Measurements from ENCODE around the gene C9orf153. TPM values are rescaled to one million over a fixed set of nuclear protein-coding genes. Genes with fewer than 3 reads are reported as not detected.

The C9orf153 gene
- total and polyA plus RNA-seq, 4 donors, result 1.3 to 1.4 TPM; not detected in 2

- Histone ChIP-seq H3K4me3 (ENCODE audit: low read length in 2 of 2) (no peak overlapping the region), H3K9me3 (ENCODE audit: control insufficient read depth, low read length) (no peaks in the 10 kb centered on the region), H3K27me3 (ENCODE audit: control insufficient read depth in 1 of 2, insufficient read depth in 2 of 2, low read length in 1 of 2) (no peaks in the 10 kb centered on the region), H3K4me1 (ENCODE audit: control insufficient read depth in 1 of 2, insufficient read depth in 2 of 2, low read length in 2 of 2) (no peaks in the 10 kb centered on the region), H3K36me3 (ENCODE audit: control insufficient read depth in 1 of 2, insufficient read depth in 2 of 2, low read length in 1 of 2) (no peaks in the 10 kb centered on the region), H3K27ac (ENCODE audit: low read depth in 1 of 2, low read length in 2 of 2) (no peak overlapping the region)
- ATAC-seq (ENCODE audit: low FRiP score) (no peak), DNase-seq (no peak)
- WGBS, 2 donors, result 82 to 86% methylated on average over 6 of the region's 6 CpGs
- intact Hi-C loops (cut with DNase I), result no loop called here
These were observed 29.2 kb upstream of the C9orf153 start for GRCh38 chr9:86288499-86289198.

GRCh38 chr9:86287013-86287412, 27.6 kb upstream of the C9orf153 start:
- no peaks in the 10 kb centered on the region for H3K9me3 ChIP-seq (ENCODE audit: control insufficient read depth, low read length)
- ATAC-seq (ENCODE audit: low FRiP score), result no peak
- intact Hi-C loops (cut with DNase I), result no loop called here
- H3K27me3 ChIP-seq (ENCODE audit: control insufficient read depth in 1 of 2, insufficient read depth in 2 of 2, low read length in 1 of 2), result no peaks in the 10 kb centered on the region
- H3K4me3 ChIP-seq (ENCODE audit: low read length in 2 of 2), result no peak overlapping the region
- no peak overlapping the region for H3K27ac ChIP-seq (ENCODE audit: low read depth in 1 of 2, low read length in 2 of 2)
- WGBS, 2 donors, result 61 to 73% methylated on average over 7 of the region's 7 CpGs
- DNase-seq, result no peak
- H3K4me1 ChIP-seq (ENCODE audit: control insufficient read depth in 1 of 2, insufficient read depth in 2 of 2, low read length in 2 of 2), result no peaks in the 10 kb centered on the region
- H3K36me3 ChIP-seq (ENCODE audit: control insufficient read depth in 1 of 2, insufficient read depth in 2 of 2, low read length in 1 of 2), result no peaks in the 10 kb centered on the region

- ATAC-seq (ENCODE audit: low FRiP score) (no peak), DNase-seq (no peak)
- 53 to 70% methylated on average over 3 of the region's 3 CpGs for WGBS, 2 donors
These were observed 26.8 kb upstream of the C9orf153 start for GRCh38 chr9:86286278-86286677.

GRCh38 chr9:86285261-86285660, 25.8 kb upstream of the C9orf153 start:
- H3K27ac ChIP-seq (ENCODE audit: low read depth in 1 of 2, low read length in 2 of 2), result no peak overlapping the region
- WGBS, 2 donors, result 47 to 49% methylated on average over 2 of the region's 2 CpGs
- H3K4me3 ChIP-seq (ENCODE audit: low read length in 2 of 2), result no peak overlapping the region
- intact Hi-C loops (cut with DNase I), result no loop called here
- no peaks in the 10 kb centered on the region for H3K36me3 ChIP-seq (ENCODE audit: control insufficient read depth in 1 of 2, insufficient read depth in 2 of 2, low read length in 1 of 2)
- no peaks in the 10 kb centered on the region for H3K27me3 ChIP-seq (ENCODE audit: control insufficient read depth in 1 of 2, insufficient read depth in 2 of 2, low read length in 1 of 2)
- no peaks in the 10 kb centered on the region for H3K4me1 ChIP-seq (ENCODE audit: control insufficient read depth in 1 of 2, insufficient read depth in 2 of 2, low read length in 2 of 2)
- ATAC-seq (ENCODE audit: low FRiP score) (no peak), DNase-seq (no peak)
- H3K9me3 ChIP-seq (ENCODE audit: control insufficient read depth, low read length), result no peaks in the 10 kb centered on the region

More at GRCh38 chr9:86286278-86286677, 26.8 kb upstream of the C9orf153 start:
- Histone ChIP-seq H3K27me3 (ENCODE audit: control insufficient read depth in 1 of 2, insufficient read depth in 2 of 2, low read length in 1 of 2) (no peaks in the 10 kb centered on the region), H3K36me3 (ENCODE audit: control insufficient read depth in 1 of 2, insufficient read depth in 2 of 2, low read length in 1 of 2) (no peaks in the 10 kb centered on the region), H3K4me1 (ENCODE audit: control insufficient read depth in 1 of 2, insufficient read depth in 2 of 2, low read length in 2 of 2) (no peaks in the 10 kb centered on the region), H3K27ac (ENCODE audit: low read depth in 1 of 2, low read length in 2 of 2) (no peak overlapping the region), H3K4me3 (ENCODE audit: low read length in 2 of 2) (no peak overlapping the region), H3K9me3 (ENCODE audit: control insufficient read depth, low read length) (no peaks in the 10 kb centered on the region)
- intact Hi-C loops (cut with DNase I), result no loop called here

- no peaks in the 10 kb centered on the region for H3K36me3 ChIP-seq (ENCODE audit: control insufficient read depth in 1 of 2, insufficient read depth in 2 of 2, low read length in 1 of 2)
These were observed 23.6 kb upstream of the C9orf153 start for GRCh38 chr9:86282979-86283535.

GRCh38 chr9:86282077-86282978, 22.9 kb upstream of the C9orf153 start, which contains the start of gene ISCA1:
Gene ISCA1 (minus strand): TSS chr9:86282538. CDS start chr9:86282458, 80 bp downstream.
- WGBS, 2 donors, result 1% methylated on average over 90 to 101 of the region's 101 CpGs
- Histone ChIP-seq H3K4me1 (ENCODE audit: control insufficient read depth in 1 of 2, insufficient read depth in 2 of 2, low read length in 2 of 2) (no peaks in the 10 kb centered on the region), H3K36me3 (ENCODE audit: control insufficient read depth in 1 of 2, insufficient read depth in 2 of 2, low read length in 1 of 2) (no peaks in the 10 kb centered on the region), H3K27ac (ENCODE audit: low read depth in 1 of 2, low read length in 2 of 2) (peak within 1 kb of the TSS in 1 of 2 donors; percentile 72), H3K4me3 (ENCODE audit: low read length in 2 of 2) (peak within 1 kb of the TSS; percentile 57 to 68), H3K27me3 (ENCODE audit: control insufficient read depth in 1 of 2, insufficient read depth in 2 of 2, low read length in 1 of 2) (no peaks in the 10 kb centered on the region), H3K9me3 (ENCODE audit: control insufficient read depth, low read length) (no peaks in the 10 kb centered on the region)
- intact Hi-C loops (cut with DNase I), result loop anchor here in 1 of 2 donors (2.0 kb wide), 1 partner anchor 342 kb away; the partner anchor contains the start of gene NAA35
- ATAC-seq (ENCODE audit: low FRiP score) (peak; percentile 99), DNase-seq (peak; percentile 98 to 99)

More at GRCh38 chr9:86282979-86283535, 23.6 kb upstream of the C9orf153 start:
- intact Hi-C loops (cut with DNase I), result loop anchor here in 1 of 2 donors (2.0 kb wide), 1 partner anchor 342 kb away; the partner anchor contains the start of gene NAA35
- Histone ChIP-seq H3K9me3 (ENCODE audit: control insufficient read depth, low read length) (no peaks in the 10 kb centered on the region), H3K4me1 (ENCODE audit: control insufficient read depth in 1 of 2, insufficient read depth in 2 of 2, low read length in 2 of 2) (no peaks in the 10 kb centered on the region), H3K27me3 (ENCODE audit: control insufficient read depth in 1 of 2, insufficient read depth in 2 of 2, low read length in 1 of 2) (no peaks in the 10 kb centered on the region), H3K27ac (ENCODE audit: low read depth in 1 of 2, low read length in 2 of 2) (peak overlapping the region in 1 of 2 donors; percentile 43), H3K4me3 (ENCODE audit: low read length in 2 of 2) (peak overlapping the region; percentile 39 to 68)
- no peak for DNase-seq
- WGBS, 2 donors, result 15 to 16% methylated on average over 12 of the region's 12 CpGs
- ATAC-seq (ENCODE audit: low FRiP score), result peak; percentile 59

GRCh38 chr9:86281593-86282076, 22.2 kb upstream of the C9orf153 start:
- peak overlapping the region; percentile 57 to 68 for H3K4me3 ChIP-seq (ENCODE audit: low read length in 2 of 2)
- no peaks in the 10 kb centered on the region for H3K36me3 ChIP-seq (ENCODE audit: control insufficient read depth in 1 of 2, insufficient read depth in 2 of 2, low read length in 1 of 2)
- H3K9me3 ChIP-seq (ENCODE audit: control insufficient read depth, low read length), result no peaks in the 10 kb centered on the region
- peak overlapping the region in 1 of 2 donors; percentile 72 for H3K27ac ChIP-seq (ENCODE audit: low read depth in 1 of 2, low read length in 2 of 2)
- WGBS, 2 donors, result 1% methylated on average over 31 of the region's 31 CpGs
- H3K27me3 ChIP-seq (ENCODE audit: control insufficient read depth in 1 of 2, insufficient read depth in 2 of 2, low read length in 1 of 2), result no peaks in the 10 kb centered on the region
- no peak for ATAC-seq (ENCODE audit: low FRiP score)
- no peak for DNase-seq
- intact Hi-C loops (cut with DNase I), result loop anchor here in 1 of 2 donors (2.0 kb wide), 1 partner anchor 341 kb away; the partner anchor contains the start of gene NAA35
- no peaks in the 10 kb centered on the region for H3K4me1 ChIP-seq (ENCODE audit: control insufficient read depth in 1 of 2, insufficient read depth in 2 of 2, low read length in 2 of 2)

- Histone ChIP-seq H3K9me3 (ENCODE audit: control insufficient read depth, low read length) (no peaks in the 10 kb centered on the region), H3K27ac (ENCODE audit: low read depth in 1 of 2, low read length in 2 of 2) (no peak overlapping the region), H3K36me3 (ENCODE audit: control insufficient read depth in 1 of 2, insufficient read depth in 2 of 2, low read length in 1 of 2) (no peaks in the 10 kb centered on the region), H3K27me3 (ENCODE audit: control insufficient read depth in 1 of 2, insufficient read depth in 2 of 2, low read length in 1 of 2) (no peaks in the 10 kb centered on the region), H3K4me3 (ENCODE audit: low read length in 2 of 2) (no peak overlapping the region), H3K4me1 (ENCODE audit: control insufficient read depth in 1 of 2, insufficient read depth in 2 of 2, low read length in 2 of 2) (no peaks in the 10 kb centered on the region)
- intact Hi-C loops (cut with DNase I), result no loop called here
- DNase-seq (no peak), ATAC-seq (ENCODE audit: low FRiP score) (no peak)
- WGBS, 2 donors, result 97% methylated on average over 7 of the region's 7 CpGs
These were observed 21.1 kb upstream of the C9orf153 start for GRCh38 chr9:86280580-86280979.
